Epithelial cell of proximal tubule (primary cell): Measurements from ENCODE around the gene MAP1B. TPM values are rescaled to one million over a fixed set of nuclear protein-coding genes. Genes with fewer than 3 reads are reported as not detected.
"Not testable (repeated sequence)": the region's sequence is repeated elsewhere in the genome, so short reads cannot be mapped to it uniquely, and the experiment has no call there.

Source experiments
- DNase-seq: peaks from one replicate; pipeline ENCODE4 v3.0.0-alpha.2; 2011; ENCODE audit warnings: low read depth
- H3K4me3 ChIP-seq: 2 replicates; pipeline ENCODE4 v1.5.1; 2011; ENCODE audit warnings: low read depth, mild to moderate bottlenecking, low read length
- CTCF ChIP-seq: conservative IDR thresholded peaks from 2 replicates; pipeline ENCODE4 v1.5.1; 2012; ENCODE audit warnings: low read depth, mild to moderate bottlenecking, low read length
- total RNA-seq: library from RNA; depleted of rRNA; stranded (reverse); fragments of >200 nt; gene quantifications from 2 replicates; pipeline ENCODE4 v1.2.3, GENCODE V29; 2015

The MAP1B gene
- total RNA-seq, 1 donor from 2014 or later: 305 TPM

- H3K4me3 ChIP-seq: no peak overlapping the region
- no peak for TF ChIP-seq CTCF
- no peak for DNase-seq
Measured at GRCh38 chr5:72077390-72077789, 29.9 kb upstream of the MAP1B start.

GRCh38 chr5:72079288-72079687 is 28.0 kb upstream of the MAP1B start:
- no peak for DNase-seq
- peak; percentile 10 for TF ChIP-seq CTCF
- H3K4me3 ChIP-seq: no peak overlapping the region

GRCh38 chr5:72082048-72082447 is 25.2 kb upstream of the MAP1B start:
- peak; percentile 32 for TF ChIP-seq CTCF
- DNase-seq: no peak
- no peak overlapping the region for H3K4me3 ChIP-seq

- no peak overlapping the region for H3K4me3 ChIP-seq
- no peak for DNase-seq
- TF ChIP-seq CTCF: no peak
Measured at GRCh38 chr5:72084876-72085275, 22.4 kb upstream of the MAP1B start.

GRCh38 chr5:72085319-72085718 is 22.0 kb upstream of the MAP1B start:
- DNase-seq: no peak

GRCh38 chr5:72089713-72090112 is 17.6 kb upstream of the MAP1B start:
- not testable (repeated sequence) for DNase-seq, H3K4me3 ChIP-seq

More at GRCh38 chr5:72085319-72085718, 22.0 kb upstream of the MAP1B start:
- H3K4me3 ChIP-seq: no peak overlapping the region
- TF ChIP-seq CTCF: no peak

- TF ChIP-seq CTCF: no peak
- H3K4me3 ChIP-seq: no peak overlapping the region
- DNase-seq: no peak
Measured at GRCh38 chr5:72092074-72092473, 15.2 kb upstream of the MAP1B start.

- no peak overlapping the region for H3K4me3 ChIP-seq
- TF ChIP-seq CTCF: no peak
- DNase-seq: no peak
Measured at GRCh38 chr5:72093217-72093616, 14.1 kb upstream of the MAP1B start.
